ENCODE results near the gene NES.

NES gene

DNA sequence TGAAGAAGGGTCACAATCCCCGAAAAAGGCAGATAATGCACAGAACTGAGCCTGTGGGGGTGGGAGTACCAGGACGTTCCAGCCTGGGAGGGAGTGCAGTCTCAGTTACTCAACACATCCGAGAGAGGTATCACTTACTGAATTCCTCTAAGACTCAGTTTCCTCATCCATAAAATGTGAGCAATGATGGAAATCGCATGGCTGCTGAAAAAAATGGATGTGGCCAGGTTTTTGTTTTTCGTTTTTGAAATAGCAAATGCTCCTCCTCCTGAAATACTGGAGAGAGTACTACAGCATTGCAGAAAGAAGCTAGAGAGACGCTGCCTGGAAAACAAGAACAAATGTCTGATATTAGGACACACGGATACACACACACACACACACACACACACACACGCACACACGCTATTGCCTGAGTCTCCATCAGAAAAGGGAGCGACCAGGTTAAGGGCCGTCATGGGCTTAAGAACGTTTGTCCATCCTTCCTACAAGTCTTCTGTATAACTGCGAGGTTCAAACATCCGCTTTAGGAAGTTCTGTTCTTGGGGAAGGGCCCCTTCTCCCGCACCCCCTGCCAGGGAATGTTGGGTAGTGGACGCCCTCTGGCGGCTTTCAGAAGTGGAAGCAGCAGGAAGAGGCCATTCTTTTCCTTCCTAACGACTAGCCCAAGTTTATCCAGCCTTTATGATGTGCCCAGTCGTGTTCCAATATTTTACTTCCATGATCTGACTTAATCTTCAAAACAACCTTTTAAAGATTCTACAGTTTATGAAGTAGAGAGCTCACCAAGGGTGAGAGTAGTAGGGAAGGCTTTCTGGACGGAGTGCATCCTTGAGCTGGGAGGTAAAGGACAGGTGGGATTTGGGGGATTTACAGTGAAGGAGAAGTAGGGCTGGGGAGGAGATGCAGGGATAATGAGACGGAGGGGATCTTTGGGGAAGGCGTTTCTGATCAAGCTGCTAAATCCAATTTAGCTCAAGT is 699 bp upstream of the NES start (continued):
- TF ChIP-seq, protein P1, sequence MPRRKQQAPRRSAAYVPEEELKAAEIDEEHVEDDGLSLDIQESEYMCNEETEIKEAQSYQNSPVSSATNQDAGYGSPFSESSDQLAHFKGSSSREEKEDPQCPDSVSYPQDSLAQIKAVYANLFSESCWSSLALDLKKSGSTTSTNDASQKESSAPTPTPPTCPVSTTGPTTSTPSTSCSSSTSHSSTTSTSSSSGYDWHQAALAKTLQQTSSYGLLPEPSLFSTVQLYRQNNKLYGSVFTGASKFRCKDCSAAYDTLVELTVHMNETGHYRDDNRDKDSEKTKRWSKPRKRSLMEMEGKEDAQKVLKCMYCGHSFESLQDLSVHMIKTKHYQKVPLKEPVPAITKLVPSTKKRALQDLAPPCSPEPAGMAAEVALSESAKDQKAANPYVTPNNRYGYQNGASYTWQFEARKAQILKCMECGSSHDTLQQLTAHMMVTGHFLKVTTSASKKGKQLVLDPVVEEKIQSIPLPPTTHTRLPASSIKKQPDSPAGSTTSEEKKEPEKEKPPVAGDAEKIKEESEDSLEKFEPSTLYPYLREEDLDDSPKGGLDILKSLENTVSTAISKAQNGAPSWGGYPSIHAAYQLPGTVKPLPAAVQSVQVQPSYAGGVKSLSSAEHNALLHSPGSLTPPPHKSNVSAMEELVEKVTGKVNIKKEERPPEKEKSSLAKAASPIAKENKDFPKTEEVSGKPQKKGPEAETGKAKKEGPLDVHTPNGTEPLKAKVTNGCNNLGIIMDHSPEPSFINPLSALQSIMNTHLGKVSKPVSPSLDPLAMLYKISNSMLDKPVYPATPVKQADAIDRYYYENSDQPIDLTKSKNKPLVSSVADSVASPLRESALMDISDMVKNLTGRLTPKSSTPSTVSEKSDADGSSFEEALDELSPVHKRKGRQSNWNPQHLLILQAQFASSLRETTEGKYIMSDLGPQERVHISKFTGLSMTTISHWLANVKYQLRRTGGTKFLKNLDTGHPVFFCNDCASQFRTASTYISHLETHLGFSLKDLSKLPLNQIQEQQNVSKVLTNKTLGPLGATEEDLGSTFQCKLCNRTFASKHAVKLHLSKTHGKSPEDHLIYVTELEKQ (tag by site-specific recombination; IDR thresholded peaks at IDR 0.05; ENCODE audit: borderline replicate concordance), result 0 out of 2 replicates have a peak, but pooled peaks have one; percentile 26
- TF ChIP-seq, protein P2, sequence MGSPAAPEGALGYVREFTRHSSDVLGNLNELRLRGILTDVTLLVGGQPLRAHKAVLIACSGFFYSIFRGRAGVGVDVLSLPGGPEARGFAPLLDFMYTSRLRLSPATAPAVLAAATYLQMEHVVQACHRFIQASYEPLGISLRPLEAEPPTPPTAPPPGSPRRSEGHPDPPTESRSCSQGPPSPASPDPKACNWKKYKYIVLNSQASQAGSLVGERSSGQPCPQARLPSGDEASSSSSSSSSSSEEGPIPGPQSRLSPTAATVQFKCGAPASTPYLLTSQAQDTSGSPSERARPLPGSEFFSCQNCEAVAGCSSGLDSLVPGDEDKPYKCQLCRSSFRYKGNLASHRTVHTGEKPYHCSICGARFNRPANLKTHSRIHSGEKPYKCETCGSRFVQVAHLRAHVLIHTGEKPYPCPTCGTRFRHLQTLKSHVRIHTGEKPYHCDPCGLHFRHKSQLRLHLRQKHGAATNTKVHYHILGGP (tag by site-specific recombination; IDR thresholded peaks at IDR 0.05), result no peak
- TF ChIP-seq ZNF596 (tag by site-specific recombination; IDR thresholded peaks at IDR 0.05) (no peak), ZNF785 (tag by site-specific recombination; IDR thresholded peaks at IDR 0.05) (no peak), ZNF146 (tag by site-specific recombination; IDR thresholded peaks at IDR 0.05) (no peak; the same call in 1 of the 2 replicates), ZNF19 (tag by site-specific recombination; IDR thresholded peaks at IDR 0.05; ENCODE audit: low read depth) (no peak), KLF8 (tag by site-specific recombination; IDR thresholded peaks at IDR 0.05) (no peak), GLIS1 (tag by site-specific recombination; IDR thresholded peaks at IDR 0.05) (peak; percentile 60; the same call in 1 of the 2 replicates), ZSCAN4 (tag by site-specific recombination; IDR thresholded peaks at IDR 0.05) (peak; percentile 90), ZBTB21 (tag by site-specific recombination; IDR thresholded peaks at IDR 0.05) (no peak), OSR2 (tag by site-specific recombination; IDR thresholded peaks at IDR 0.05) (no peak), ZNF707 (tag by site-specific recombination; IDR thresholded peaks at IDR 0.05) (no peak), REPIN1 (tag by site-specific recombination; IDR thresholded peaks at IDR 0.05; ENCODE audit: low read depth) (no peak), ZNF404 (tag by site-specific recombination; IDR thresholded peaks at IDR 0.05) (no peak), ZNF211 (tag by site-specific recombination; IDR thresholded peaks at IDR 0.05; ENCODE audit: low read depth) (no peak), ZIC2 (tag by site-specific recombination; IDR thresholded peaks at IDR 0.05) (peak; percentile 38; the same call in 1 of the 2 replicates), GLI4 (tag by site-specific recombination; IDR thresholded peaks at IDR 0.05) (no peak), GLI2 (tag by site-specific recombination; IDR thresholded peaks at IDR 0.05; ENCODE audit: borderline replicate concordance, low read depth) (no peak), ZNF292 (tag by site-specific recombination; IDR thresholded peaks at IDR 0.05; ENCODE audit: borderline replicate concordance, low read depth) (no peak), KLF10 (tag by site-specific recombination; IDR thresholded peaks at IDR 0.05) (no peak; the same call in 1 of the 2 replicates), ZEB2 (tag by site-specific recombination; IDR thresholded peaks at IDR 0.05) (no peak), ZNF174 (tag by site-specific recombination; IDR thresholded peaks at IDR 0.05) (no peak), ZNF629 (tag by site-specific recombination; IDR thresholded peaks at IDR 0.05) (peak; percentile 33; the same call in 1 of the 2 replicates), PRDM1 (tag by site-specific recombination; IDR thresholded peaks at IDR 0.05) (no peak)
- TF ChIP-seq, protein P3, sequence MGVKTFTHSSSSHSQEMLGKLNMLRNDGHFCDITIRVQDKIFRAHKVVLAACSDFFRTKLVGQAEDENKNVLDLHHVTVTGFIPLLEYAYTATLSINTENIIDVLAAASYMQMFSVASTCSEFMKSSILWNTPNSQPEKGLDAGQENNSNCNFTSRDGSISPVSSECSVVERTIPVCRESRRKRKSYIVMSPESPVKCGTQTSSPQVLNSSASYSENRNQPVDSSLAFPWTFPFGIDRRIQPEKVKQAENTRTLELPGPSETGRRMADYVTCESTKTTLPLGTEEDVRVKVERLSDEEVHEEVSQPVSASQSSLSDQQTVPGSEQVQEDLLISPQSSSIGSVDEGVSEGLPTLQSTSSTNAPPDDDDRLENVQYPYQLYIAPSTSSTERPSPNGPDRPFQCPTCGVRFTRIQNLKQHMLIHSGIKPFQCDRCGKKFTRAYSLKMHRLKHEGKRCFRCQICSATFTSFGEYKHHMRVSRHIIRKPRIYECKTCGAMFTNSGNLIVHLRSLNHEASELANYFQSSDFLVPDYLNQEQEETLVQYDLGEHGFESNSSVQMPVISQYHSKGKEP (tag by site-specific recombination; IDR thresholded peaks at IDR 0.05), result no peak
- TF ChIP-seq, protein P4, sequence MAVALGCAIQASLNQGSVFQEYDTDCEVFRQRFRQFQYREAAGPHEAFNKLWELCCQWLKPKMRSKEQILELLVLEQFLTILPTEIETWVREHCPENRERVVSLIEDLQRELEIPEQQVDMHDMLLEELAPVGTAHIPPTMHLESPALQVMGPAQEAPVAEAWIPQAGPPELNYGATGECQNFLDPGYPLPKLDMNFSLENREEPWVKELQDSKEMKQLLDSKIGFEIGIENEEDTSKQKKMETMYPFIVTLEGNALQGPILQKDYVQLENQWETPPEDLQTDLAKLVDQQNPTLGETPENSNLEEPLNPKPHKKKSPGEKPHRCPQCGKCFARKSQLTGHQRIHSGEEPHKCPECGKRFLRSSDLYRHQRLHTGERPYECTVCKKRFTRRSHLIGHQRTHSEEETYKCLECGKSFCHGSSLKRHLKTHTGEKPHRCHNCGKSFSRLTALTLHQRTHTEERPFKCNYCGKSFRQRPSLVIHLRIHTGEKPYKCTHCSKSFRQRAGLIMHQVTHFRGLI (tag by site-specific recombination; IDR thresholded peaks at IDR 0.05), result no peak; the same call in 1 of the 2 replicates
- TF ChIP-seq, protein P5, sequence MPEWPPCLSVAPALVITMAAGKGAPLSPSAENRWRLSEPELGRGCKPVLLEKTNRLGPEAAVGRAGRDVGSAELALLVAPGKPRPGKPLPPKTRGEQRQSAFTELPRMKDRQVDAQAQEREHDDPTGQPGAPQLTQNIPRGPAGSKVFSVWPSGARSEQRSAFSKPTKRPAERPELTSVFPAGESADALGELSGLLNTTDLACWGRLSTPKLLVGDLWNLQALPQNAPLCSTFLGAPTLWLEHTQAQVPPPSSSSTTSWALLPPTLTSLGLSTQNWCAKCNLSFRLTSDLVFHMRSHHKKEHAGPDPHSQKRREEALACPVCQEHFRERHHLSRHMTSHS (tag by site-specific recombination; IDR thresholded peaks at IDR 0.05), result no peak

Measured in HEK293 (cell line).